ENCODE measurements around the gene NOL9.

Gene NOL9

DNA sequence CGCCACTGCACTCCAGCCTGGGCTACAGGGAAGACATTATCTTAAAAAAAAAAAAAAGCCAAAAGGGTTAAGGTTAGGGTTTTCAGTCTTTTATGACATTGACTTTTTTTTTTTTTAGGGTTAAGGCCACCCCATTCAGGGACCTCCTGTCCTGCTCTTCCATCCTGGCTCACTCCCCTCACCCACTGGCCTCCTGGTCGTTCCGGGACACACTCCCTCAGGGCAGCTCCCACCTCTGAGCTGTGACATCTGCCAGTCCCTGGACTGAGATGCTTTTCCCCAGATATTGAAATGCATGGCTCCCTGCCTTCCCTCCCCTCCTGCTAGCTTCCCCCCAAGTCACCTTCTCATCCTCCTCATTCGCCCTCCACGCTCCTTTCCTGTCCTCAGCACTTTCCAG is 72.5 kb downstream of the NOL9 start:
- TF ChIP-seq POLR2AphosphoS5 (IDR thresholded peaks at IDR 0.05; ENCODE audit: low read depth) (no peak), GABPA (IDR thresholded peaks at IDR 0.05; ENCODE audit: low read depth) (no peak), SPI1 (IDR thresholded peaks at IDR 0.05; ENCODE audit: borderline replicate concordance, low read depth) (no peak)
- TF ChIP-seq, protein P1, sequence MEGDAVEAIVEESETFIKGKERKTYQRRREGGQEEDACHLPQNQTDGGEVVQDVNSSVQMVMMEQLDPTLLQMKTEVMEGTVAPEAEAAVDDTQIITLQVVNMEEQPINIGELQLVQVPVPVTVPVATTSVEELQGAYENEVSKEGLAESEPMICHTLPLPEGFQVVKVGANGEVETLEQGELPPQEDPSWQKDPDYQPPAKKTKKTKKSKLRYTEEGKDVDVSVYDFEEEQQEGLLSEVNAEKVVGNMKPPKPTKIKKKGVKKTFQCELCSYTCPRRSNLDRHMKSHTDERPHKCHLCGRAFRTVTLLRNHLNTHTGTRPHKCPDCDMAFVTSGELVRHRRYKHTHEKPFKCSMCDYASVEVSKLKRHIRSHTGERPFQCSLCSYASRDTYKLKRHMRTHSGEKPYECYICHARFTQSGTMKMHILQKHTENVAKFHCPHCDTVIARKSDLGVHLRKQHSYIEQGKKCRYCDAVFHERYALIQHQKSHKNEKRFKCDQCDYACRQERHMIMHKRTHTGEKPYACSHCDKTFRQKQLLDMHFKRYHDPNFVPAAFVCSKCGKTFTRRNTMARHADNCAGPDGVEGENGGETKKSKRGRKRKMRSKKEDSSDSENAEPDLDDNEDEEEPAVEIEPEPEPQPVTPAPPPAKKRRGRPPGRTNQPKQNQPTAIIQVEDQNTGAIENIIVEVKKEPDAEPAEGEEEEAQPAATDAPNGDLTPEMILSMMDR (IDR thresholded peaks at IDR 0.05; ENCODE audit: insufficient read depth, low read length) = no peak
- TF ChIP-seq, protein P2, sequence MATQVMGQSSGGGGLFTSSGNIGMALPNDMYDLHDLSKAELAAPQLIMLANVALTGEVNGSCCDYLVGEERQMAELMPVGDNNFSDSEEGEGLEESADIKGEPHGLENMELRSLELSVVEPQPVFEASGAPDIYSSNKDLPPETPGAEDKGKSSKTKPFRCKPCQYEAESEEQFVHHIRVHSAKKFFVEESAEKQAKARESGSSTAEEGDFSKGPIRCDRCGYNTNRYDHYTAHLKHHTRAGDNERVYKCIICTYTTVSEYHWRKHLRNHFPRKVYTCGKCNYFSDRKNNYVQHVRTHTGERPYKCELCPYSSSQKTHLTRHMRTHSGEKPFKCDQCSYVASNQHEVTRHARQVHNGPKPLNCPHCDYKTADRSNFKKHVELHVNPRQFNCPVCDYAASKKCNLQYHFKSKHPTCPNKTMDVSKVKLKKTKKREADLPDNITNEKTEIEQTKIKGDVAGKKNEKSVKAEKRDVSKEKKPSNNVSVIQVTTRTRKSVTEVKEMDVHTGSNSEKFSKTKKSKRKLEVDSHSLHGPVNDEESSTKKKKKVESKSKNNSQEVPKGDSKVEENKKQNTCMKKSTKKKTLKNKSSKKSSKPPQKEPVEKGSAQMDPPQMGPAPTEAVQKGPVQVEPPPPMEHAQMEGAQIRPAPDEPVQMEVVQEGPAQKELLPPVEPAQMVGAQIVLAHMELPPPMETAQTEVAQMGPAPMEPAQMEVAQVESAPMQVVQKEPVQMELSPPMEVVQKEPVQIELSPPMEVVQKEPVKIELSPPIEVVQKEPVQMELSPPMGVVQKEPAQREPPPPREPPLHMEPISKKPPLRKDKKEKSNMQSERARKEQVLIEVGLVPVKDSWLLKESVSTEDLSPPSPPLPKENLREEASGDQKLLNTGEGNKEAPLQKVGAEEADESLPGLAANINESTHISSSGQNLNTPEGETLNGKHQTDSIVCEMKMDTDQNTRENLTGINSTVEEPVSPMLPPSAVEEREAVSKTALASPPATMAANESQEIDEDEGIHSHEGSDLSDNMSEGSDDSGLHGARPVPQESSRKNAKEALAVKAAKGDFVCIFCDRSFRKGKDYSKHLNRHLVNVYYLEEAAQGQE (IDR thresholded peaks at IDR 0.05; ENCODE audit: insufficient replicate concordance, low read depth) = no peak
- Histone ChIP-seq H3K27me3 (ENCODE audit: insufficient read depth, poor library complexity, severe bottlenecking) (peaks cover 42% of the 10 kb centered on the region), H3K4me3 (replicated peaks; ENCODE audit: insufficient read depth, low read length) (no peak overlapping the region), H3K27ac (replicated peaks) (no peak overlapping the region)
- no peak for DNase-seq (ENCODE audit: low read depth in 1 of 2, low spot score in 1 of 2)

DNA sequence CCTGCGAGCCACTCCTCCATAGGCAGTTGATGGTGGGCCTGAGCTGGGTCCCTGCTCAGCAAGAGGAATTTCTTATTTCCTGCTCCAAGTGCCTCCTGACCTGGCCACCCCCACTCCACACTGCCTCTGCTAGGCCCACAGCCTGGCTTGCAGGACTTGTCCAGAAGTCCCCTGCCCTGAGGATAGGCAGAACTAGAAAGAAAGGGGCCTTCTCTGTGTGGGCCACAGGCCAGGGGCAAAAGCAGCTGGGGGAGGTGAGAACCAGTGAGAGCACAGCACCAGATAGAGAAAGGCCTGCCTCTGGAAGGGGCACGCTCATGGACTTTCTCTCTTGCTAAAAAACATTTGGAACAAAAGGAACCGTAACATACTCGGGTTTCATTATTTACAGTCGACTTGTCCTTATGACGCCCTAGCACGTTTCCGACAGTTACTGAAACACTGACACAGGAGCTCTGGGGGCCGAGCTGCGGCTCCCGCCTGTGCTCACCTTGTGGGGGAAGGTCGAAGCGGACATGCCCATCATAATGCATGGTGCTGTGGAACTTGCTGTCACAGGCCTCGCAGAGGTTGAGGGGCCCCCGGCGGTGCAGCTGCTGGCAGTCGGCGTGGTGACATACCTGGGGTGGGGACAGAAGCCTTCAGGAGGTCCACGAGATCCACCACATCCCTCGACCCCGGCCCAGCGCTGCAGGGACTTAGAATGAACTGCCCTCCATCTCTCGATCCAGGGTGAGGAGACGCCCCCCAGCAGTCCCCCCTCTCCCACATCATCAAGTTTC is 77.1 kb downstream of the NOL9 start:
- Histone ChIP-seq H3K4me3 (replicated peaks; ENCODE audit: insufficient read depth, low read length) (no peak overlapping the region), H3K27me3 (ENCODE audit: insufficient read depth, poor library complexity, severe bottlenecking) (peaks cover 3% of the 10 kb centered on the region), H3K27ac (replicated peaks) (no peak overlapping the region)
- TF ChIP-seq POLR2AphosphoS5 (IDR thresholded peaks at IDR 0.05; ENCODE audit: low read depth) = no peak
- TF ChIP-seq, protein P1 (IDR thresholded peaks at IDR 0.05; ENCODE audit: insufficient read depth, low read length) = no peak
- DNase-seq (ENCODE audit: low read depth in 1 of 2, low spot score in 1 of 2) = no peak

DNA sequence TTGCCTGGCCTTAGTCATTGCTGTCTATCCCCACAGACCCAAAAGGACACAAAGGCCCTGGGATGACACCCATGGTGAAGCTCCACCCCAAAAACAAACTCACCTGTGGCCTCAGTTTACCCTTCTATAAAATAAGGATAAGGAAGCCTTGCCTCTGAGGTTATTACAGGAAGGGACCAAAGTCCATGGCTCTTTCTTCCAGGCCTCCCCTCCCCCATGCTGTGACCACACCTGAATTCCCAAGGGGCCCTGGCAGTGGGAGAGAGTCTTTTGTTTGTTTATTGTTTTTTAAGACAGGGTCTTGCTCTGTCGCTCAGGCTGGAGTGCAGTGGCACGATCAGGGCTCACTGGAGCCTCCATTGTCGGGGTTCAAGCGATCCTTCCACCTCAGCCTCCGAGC is 77.8 kb downstream of the NOL9 start:
- TF ChIP-seq, protein P1 (IDR thresholded peaks at IDR 0.05; ENCODE audit: insufficient read depth, low read length) = no peak
- TF ChIP-seq SPI1 (IDR thresholded peaks at IDR 0.05; ENCODE audit: borderline replicate concordance, low read depth) = no peak
- no peak for TF ChIP-seq GABPA (IDR thresholded peaks at IDR 0.05; ENCODE audit: low read depth)
- no peaks in the 10 kb centered on the region for H3K27me3 ChIP-seq (ENCODE audit: insufficient read depth, poor library complexity, severe bottlenecking)
- no peak for DNase-seq (ENCODE audit: low read depth in 1 of 2, low spot score in 1 of 2)
- H3K27ac ChIP-seq (replicated peaks) = no peak overlapping the region
- H3K4me3 ChIP-seq (replicated peaks; ENCODE audit: insufficient read depth, low read length) = no peak overlapping the region

DNA sequence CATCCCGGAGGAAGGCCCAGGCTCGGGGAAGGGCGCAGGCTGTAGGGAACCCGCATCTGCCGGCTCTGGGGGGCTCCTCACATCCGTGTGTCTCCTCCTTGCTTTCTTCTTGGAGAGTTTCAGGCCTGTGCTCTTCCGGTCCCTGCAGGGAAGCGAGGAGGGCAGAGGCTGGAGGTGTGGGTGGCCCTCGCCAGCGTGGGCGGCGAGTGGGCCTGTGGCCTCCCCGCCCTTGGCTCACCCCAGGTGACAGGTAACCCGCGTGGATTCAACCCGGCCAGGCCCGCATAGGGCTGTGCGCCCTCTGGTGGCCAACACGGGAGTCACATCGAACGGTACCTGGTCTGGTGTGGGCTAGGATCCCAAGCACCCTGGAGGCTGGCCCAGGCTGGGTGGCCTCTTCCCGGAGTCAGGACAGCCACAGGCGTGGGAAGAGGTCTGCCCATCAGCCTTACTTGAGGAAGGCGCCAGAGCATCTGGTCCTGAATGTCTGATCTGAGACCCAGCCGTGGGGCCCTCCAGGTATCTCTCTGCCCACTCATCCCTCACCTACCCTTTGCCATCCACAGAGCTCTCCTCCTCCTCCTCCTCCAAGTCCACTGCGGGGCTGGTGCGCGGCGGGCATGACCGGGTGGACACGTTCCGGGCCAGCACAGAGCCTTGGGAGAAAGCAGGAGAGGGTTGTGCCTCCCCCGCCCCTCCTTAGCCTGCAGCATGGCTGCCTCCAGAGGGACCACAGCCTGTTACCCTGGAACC is 78.8 kb downstream of the NOL9 start:
- Histone ChIP-seq H3K27me3 (ENCODE audit: insufficient read depth, poor library complexity, severe bottlenecking) (no peaks in the 10 kb centered on the region), H3K4me3 (replicated peaks; ENCODE audit: insufficient read depth, low read length) (no peak overlapping the region), H3K27ac (replicated peaks) (no peak overlapping the region)
- no peak for TF ChIP-seq POLR2AphosphoS5 (IDR thresholded peaks at IDR 0.05; ENCODE audit: low read depth)
- TF ChIP-seq, protein P1 (IDR thresholded peaks at IDR 0.05; ENCODE audit: insufficient read depth, low read length) = peak; percentile 84
- DNase-seq (ENCODE audit: low read depth in 1 of 2, low spot score in 1 of 2) = peak in 1 of 2 experiments; percentile 25
